PFSK-1 (cell line): ENCODE results near the gene BIRC5.

Experiments used
- FOXP2 ChIP-seq: optimal IDR thresholded peaks from 2 replicates; pipeline ENCODE3; 2011; ENCODE audit warnings: borderline replicate concordance, control low read depth, inconsistent platforms; ENCODE audit not compliant: insufficient read depth; ENCODE audit errors: extremely low read length, extremely low read depth
- POLR2AphosphoS5 ChIP-seq: IDR thresholded peaks from 2 replicates; pipeline ENCODE4 v1.6.1; 2012; ENCODE audit warnings: low read depth, mild to moderate bottlenecking, control low read depth, low read length, moderate library complexity
- SIN3A ChIP-seq: IDR thresholded peaks from 2 replicates; pipeline ENCODE4 v1.6.1; 2012; ENCODE audit warnings: mild to moderate bottlenecking, low read length, moderate library complexity, borderline replicate concordance; ENCODE audit not compliant: insufficient read depth
- TAF1 ChIP-seq: IDR thresholded peaks from 2 replicates; pipeline ENCODE4 v1.6.1; 2012; ENCODE audit warnings: low read length, control low read depth, borderline replicate concordance; ENCODE audit not compliant: insufficient read depth
- TF ChIP-seq, protein P1 (sequence below), 2 experiments: IDR thresholded peaks; 2 replicates each; pipeline versions ENCODE4 v1.6.1 to v1.8.0; 2011 to 2012; ENCODE audit warnings: low read depth in 2 of 2, low read length in 2 of 2, control low read depth in 1 of 2, inconsistent platforms in 1 of 2, mild to moderate bottlenecking in 1 of 2, moderate library complexity in 1 of 2; ENCODE audit not compliant: insufficient read depth in 1 of 2

BIRC5 gene

DNA sequence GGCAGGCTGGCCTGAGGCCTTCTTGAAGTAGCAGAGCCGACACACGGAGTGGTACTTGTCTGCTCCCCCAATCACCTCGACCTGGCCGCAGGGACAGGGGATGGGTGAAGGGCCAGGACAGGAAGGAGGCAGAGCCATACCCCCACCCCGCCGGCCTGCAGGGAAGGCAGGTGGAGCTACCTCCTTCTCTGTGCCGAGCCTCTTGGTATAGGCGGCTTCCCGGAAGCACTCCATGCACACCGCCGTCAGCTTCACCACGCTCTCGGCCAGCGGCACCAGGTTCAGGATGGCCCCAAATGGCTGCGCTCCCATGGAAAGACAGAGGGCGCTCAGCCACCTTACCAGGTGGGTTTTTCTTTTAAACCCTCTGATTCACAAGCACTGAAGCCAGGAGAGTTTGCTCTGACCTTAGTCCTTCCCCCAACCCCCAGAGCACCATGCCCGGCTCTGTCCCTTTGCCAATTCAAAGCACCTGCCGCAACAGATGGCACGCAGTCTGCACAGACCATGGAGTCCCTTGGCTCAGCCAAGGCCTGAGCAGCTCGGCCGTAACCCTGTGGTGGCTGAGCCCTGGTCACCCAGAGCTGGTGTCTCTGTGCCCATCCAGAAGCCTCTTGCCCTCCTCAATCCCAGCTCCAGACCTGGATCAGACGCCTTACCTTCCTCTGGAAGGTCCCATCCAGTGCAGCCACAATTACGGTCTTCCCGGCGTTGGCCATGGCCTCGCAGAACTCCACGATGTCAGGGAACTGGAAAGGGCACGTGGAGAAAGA, 39.0 kb upstream of the BIRC5 start:
- peak; percentile 15; the same call in 1 of the 2 replicates for TF ChIP-seq POLR2AphosphoS5
- TF ChIP-seq, protein P1, sequence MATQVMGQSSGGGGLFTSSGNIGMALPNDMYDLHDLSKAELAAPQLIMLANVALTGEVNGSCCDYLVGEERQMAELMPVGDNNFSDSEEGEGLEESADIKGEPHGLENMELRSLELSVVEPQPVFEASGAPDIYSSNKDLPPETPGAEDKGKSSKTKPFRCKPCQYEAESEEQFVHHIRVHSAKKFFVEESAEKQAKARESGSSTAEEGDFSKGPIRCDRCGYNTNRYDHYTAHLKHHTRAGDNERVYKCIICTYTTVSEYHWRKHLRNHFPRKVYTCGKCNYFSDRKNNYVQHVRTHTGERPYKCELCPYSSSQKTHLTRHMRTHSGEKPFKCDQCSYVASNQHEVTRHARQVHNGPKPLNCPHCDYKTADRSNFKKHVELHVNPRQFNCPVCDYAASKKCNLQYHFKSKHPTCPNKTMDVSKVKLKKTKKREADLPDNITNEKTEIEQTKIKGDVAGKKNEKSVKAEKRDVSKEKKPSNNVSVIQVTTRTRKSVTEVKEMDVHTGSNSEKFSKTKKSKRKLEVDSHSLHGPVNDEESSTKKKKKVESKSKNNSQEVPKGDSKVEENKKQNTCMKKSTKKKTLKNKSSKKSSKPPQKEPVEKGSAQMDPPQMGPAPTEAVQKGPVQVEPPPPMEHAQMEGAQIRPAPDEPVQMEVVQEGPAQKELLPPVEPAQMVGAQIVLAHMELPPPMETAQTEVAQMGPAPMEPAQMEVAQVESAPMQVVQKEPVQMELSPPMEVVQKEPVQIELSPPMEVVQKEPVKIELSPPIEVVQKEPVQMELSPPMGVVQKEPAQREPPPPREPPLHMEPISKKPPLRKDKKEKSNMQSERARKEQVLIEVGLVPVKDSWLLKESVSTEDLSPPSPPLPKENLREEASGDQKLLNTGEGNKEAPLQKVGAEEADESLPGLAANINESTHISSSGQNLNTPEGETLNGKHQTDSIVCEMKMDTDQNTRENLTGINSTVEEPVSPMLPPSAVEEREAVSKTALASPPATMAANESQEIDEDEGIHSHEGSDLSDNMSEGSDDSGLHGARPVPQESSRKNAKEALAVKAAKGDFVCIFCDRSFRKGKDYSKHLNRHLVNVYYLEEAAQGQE (IDR thresholded peaks at IDR 0.05; ENCODE audit: insufficient read depth in 1 of 2, low read depth in 2 of 2, low read length in 2 of 2), result no peak

DNA sequence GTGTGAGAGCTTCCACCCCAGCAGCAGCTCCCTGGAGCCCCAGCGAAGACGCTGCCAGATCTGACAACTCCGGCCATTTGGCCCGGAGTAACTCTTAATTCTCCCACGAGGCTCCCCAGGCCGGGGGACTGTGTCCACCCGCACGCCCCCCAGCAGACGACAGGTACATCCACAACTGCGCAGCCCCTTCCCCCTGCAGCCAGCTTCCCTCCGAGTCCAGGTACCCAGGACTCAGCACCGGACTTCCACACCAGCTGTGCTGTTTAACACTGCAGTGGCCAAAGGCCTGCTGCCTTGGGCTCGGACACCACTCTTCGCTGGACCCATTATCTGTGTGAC, 38.4 kb upstream of the BIRC5 start:
- TF ChIP-seq FOXP2 (no peak), POLR2AphosphoS5 (no peak), TAF1 (no peak), SIN3A (no peak)
- TF ChIP-seq, protein P1 (IDR thresholded peaks at IDR 0.05; ENCODE audit: insufficient read depth in 1 of 2, low read depth in 2 of 2, low read length in 2 of 2), result no peak

DNA sequence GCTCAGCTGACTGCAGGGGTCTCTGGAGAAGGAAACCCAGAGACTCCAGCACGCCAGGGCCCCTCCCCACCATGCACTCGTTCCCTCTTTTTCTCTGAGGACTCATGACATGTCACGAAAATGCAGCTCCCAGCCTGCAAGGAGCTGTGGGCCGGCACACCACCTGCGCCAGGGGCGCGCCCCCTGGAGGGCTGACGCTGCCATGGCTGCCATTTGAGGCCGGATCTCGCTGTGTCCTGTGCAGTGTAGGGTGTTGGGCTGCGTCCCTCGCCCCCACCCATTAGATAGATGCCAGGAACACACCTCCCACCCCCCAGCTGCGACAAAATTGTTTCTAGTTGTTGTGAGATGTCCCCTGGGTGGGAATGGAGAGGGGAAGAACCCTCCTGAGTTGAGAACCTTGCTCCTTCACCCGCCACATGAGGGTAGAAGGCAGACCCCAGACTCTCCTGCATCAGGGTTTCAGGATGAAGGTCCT, 37.5 kb upstream of the BIRC5 start:
- no peak for TF ChIP-seq SIN3A
- no peak for TF ChIP-seq POLR2AphosphoS5
- TF ChIP-seq FOXP2, result peak; percentile 73
- TF ChIP-seq, protein P1 (IDR thresholded peaks at IDR 0.05; ENCODE audit: insufficient read depth in 1 of 2, low read depth in 2 of 2, low read length in 2 of 2), result no peak
- TF ChIP-seq TAF1, result no peak

DNA sequence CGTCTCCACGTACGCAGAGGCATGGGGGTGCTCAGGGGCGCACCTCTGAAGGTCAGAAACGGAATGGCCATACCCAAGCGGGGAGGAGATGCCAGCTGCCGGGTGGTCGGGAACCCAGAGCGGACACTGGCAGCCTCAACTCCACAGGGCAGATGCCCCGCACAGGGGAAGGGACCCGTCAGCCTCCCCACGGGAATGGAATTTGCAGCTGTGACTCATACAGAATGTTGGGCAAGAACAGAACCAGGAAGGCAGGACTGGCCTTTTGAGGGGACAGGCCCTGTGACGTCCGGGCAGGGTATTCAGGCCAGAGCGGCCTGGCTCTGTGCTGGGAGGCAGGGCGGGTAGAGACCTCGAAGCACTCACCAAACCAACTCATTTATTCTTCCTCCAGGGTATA, 34.7 kb upstream of the BIRC5 start:
- TF ChIP-seq, protein P1 (IDR thresholded peaks at IDR 0.05; ENCODE audit: insufficient read depth in 1 of 2, low read depth in 2 of 2, low read length in 2 of 2), result no peak
- no peak for TF ChIP-seq TAF1
- no peak for TF ChIP-seq FOXP2
- TF ChIP-seq SIN3A, result no peak
- TF ChIP-seq POLR2AphosphoS5, result no peak

DNA sequence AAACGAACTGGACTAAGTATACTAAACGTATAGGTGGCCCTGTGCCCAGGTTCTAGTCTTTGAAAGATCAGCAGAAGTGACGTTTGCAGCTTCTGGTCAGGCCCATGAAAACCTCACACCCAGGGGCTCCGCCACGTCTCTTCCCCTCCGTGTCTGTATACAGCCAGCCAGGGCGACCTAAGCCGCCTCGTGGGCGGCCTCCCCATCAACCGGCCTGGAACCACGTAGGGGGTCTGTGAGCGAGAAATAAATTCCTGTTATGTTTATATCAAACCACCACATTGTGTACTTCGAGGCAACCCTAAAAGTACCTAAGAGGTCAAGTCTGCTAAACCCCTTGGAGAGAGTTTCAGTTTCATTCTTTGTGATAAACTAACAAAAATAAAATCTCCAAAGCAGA, 34.0 kb upstream of the BIRC5 start:
- no peak for TF ChIP-seq SIN3A
- no peak for TF ChIP-seq POLR2AphosphoS5
- TF ChIP-seq FOXP2, result no peak
- TF ChIP-seq, protein P1 (IDR thresholded peaks at IDR 0.05; ENCODE audit: insufficient read depth in 1 of 2, low read depth in 2 of 2, low read length in 2 of 2), result no peak
- no peak for TF ChIP-seq TAF1
